ENCODE data around the gene CEP152.

Gene CEP152

DNA sequence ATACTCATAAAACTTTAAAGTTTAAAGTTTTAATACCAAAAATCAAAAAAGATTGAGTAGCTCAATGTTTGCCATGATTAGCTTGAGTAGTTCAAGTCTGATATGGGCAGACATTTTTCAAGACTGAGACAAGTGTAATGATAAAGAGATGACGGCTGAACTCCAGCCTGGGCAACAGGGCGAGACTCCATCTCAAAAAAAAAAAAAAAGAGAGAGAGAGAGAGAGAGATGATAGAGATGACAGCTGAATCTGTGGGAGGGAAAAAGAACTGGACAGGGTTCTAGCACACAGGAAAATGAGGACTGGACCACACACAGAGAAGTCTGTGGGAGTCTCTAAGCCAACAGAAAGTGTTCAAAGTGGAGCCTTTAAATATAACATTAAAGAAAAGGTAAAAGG is 25.2 kb downstream of the CEP152 start:
- Histone ChIP-seq H3K36me3 (peaks cover 71% of the 10 kb centered on the region), H3K27me3 (no peaks in the 10 kb centered on the region), H3K9me3 (no peaks in the 10 kb centered on the region), H3K4me3 (ENCODE audit: low read depth, low read length) (no peak overlapping the region), H3K4me1 (no peaks in the 10 kb centered on the region)
- TF ChIP-seq, protein P1, sequence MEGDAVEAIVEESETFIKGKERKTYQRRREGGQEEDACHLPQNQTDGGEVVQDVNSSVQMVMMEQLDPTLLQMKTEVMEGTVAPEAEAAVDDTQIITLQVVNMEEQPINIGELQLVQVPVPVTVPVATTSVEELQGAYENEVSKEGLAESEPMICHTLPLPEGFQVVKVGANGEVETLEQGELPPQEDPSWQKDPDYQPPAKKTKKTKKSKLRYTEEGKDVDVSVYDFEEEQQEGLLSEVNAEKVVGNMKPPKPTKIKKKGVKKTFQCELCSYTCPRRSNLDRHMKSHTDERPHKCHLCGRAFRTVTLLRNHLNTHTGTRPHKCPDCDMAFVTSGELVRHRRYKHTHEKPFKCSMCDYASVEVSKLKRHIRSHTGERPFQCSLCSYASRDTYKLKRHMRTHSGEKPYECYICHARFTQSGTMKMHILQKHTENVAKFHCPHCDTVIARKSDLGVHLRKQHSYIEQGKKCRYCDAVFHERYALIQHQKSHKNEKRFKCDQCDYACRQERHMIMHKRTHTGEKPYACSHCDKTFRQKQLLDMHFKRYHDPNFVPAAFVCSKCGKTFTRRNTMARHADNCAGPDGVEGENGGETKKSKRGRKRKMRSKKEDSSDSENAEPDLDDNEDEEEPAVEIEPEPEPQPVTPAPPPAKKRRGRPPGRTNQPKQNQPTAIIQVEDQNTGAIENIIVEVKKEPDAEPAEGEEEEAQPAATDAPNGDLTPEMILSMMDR (IDR thresholded peaks at IDR 0.05; ENCODE audit: low read depth, low read length) = no peak
- DNase-seq = no peak

DNA sequence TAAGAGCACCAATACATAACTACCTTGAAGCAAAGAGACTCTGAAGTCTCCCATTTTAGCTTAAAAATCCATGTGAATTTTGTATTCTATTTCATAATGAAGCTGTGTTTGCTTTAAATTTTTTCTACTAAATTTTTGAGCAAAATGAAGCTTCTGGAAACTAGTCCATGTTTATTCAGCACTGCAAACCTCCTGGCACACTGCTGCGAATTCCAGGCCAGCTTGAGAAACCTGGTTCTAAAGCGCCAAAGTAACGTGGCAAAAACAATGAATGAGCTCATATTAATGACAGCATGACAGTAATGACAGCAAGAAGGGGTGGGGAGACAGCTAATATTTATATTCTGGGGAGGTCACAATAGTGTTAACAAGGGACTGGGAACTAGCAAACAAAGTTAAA is 25.7 kb downstream of the CEP152 start:
- H3K4me3 ChIP-seq (ENCODE audit: low read depth, low read length) = no peak overlapping the region

DNA sequence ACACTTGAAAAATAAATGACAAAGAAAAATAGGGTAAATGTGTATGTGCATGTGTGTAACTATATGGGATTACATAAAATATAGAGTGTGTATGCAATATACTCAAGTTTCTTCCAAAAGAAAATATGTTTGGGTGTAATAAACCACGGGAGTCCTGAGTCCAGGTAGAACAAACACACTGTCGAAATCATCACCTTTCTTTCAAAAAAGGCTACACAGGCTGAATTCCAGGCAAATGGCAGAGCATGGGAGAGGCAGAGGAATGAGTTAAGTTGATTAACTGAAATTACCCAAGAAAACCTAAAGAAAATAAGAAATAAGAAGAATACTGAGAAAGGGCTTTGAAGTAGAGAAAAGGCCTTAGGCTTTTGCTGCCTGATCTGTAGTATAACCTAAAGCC is 26.1 kb downstream of the CEP152 start:
- no peak overlapping the region for H3K4me3 ChIP-seq (ENCODE audit: low read depth, low read length)
- no peak for DNase-seq
- H3K9me3 ChIP-seq = no peaks in the 10 kb centered on the region
- peaks cover 68% of the 10 kb centered on the region for H3K36me3 ChIP-seq
- TF ChIP-seq, protein P1 (IDR thresholded peaks at IDR 0.05; ENCODE audit: low read depth, low read length) = no peak
- H3K27me3 ChIP-seq = no peaks in the 10 kb centered on the region
- H3K4me1 ChIP-seq = no peaks in the 10 kb centered on the region

More for the DNA sequence above, 25.7 kb downstream of the CEP152 start:
- TF ChIP-seq, protein P1 (IDR thresholded peaks at IDR 0.05; ENCODE audit: low read depth, low read length) = no peak
- Histone ChIP-seq H3K36me3 (peaks cover 70% of the 10 kb centered on the region), H3K27me3 (no peaks in the 10 kb centered on the region), H3K9me3 (no peaks in the 10 kb centered on the region), H3K4me1 (no peaks in the 10 kb centered on the region)
- no peak for DNase-seq

DNA sequence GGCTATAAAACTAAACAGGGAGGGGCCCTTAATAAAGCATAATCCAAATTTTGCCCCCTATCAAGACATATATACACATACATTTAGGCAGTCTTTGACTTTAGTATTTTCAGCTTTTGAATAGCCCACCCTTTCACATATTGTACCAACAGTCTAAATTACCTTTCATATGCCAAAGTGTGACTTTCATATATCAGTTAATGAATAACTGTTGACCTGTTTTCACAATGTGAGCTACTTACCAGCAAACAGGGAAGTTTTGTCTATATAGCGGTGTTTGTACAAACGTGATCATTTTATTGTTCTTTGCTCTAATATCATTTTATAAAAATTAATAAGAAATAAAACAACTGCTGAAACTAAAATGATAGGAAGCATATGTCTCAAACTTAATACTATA is 28.0 kb downstream of the CEP152 start:
- Histone ChIP-seq H3K36me3 (peaks cover 55% of the 10 kb centered on the region), H3K4me1 (no peaks in the 10 kb centered on the region), H3K9me3 (no peaks in the 10 kb centered on the region), H3K4me3 (ENCODE audit: low read depth, low read length) (no peak overlapping the region), H3K27me3 (no peaks in the 10 kb centered on the region)
- TF ChIP-seq, protein P1 (IDR thresholded peaks at IDR 0.05; ENCODE audit: low read depth, low read length) = no peak
- DNase-seq = no peak

DNA sequence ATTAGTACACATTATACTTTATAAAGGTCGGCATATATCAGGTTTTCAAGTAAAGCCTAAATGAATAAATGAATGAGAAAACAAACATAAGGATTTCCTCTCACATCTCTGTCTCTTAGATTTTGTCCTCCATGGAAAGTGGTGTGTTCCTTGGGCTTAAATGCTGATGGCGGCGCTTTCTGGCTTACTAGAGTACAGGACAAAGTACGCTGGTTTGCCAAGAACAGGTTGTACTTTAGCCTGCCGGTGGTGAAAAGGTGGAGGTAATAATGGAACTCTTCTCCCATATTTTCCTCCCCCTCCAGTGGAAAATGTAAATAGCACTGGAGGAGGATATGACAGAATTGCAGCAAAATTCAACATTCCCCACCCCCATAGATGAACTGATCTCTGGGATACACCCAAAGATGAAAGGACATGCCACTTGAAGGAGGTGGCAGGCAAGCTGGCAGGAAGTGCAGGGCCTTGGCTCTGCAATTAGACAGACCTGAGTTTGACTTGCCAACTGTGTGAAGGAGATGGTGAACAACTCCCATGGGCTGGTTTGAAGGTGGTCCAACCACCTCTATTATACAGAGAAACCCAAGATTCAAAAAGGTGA is 29.3 kb downstream of the CEP152 start:
- Histone ChIP-seq H3K27me3 (no peaks in the 10 kb centered on the region), H3K4me3 (ENCODE audit: low read depth, low read length) (no peak overlapping the region), H3K9me3 (no peaks in the 10 kb centered on the region), H3K4me1 (no peaks in the 10 kb centered on the region), H3K36me3 (peaks cover 53% of the 10 kb centered on the region)
- no peak for DNase-seq
- TF ChIP-seq, protein P1 (IDR thresholded peaks at IDR 0.05; ENCODE audit: low read depth, low read length) = no peak

DNA sequence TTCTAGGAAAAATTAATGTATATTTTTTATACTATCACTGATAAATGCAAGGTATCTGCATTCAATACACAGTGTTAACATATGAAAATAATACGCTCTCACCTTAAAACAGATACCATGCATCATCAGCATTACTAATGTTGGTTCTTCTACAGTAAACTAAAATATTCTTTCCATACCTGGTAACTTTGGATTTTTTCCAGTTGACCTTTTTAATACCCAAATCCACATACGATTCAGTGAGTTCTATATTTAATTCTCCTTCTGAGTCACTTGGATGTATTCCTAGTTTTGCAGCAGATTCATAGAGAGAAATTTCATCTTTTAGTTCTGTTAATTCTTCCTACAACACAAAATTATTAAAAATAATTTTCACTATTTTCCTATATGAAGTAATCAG is 29.9 kb downstream of the CEP152 start:
- Histone ChIP-seq H3K36me3 (peaks cover 53% of the 10 kb centered on the region), H3K4me1 (no peaks in the 10 kb centered on the region), H3K27me3 (no peaks in the 10 kb centered on the region), H3K4me3 (ENCODE audit: low read depth, low read length) (no peak overlapping the region), H3K9me3 (no peaks in the 10 kb centered on the region)
- no peak for DNase-seq
- TF ChIP-seq, protein P1 (IDR thresholded peaks at IDR 0.05; ENCODE audit: low read depth, low read length) = no peak

Data from BE2C (cell line).